Immature natural killer cell (primary cell): ENCODE data around the gene COX19. TPM values are rescaled to one million over a fixed set of nuclear protein-coding genes. Genes with fewer than 3 reads are reported as not detected.

ENCODE experiments used
- DNase-seq, 3 donors: peaks; one replicate each; pipeline ENCODE4 v3.0.0; 2022; ENCODE audit warnings: mixed read lengths in 1 of 3
- H3K27ac Mint-ChIP-seq, 6 donors: one replicate each; pipeline ENCODE4 v1.8.0; 2020; ENCODE audit warnings: mixed read lengths in 6 of 6, mild to moderate bottlenecking in 5 of 6, inconsistent platforms in 4 of 6, moderate library complexity in 3 of 6
- H3K27me3 Mint-ChIP-seq, 3 donors: one replicate each; pipeline ENCODE4 v1.8.0; 2020 to 2021; ENCODE audit warnings: low read depth in 3 of 3, mild to moderate bottlenecking in 3 of 3, mixed read lengths in 3 of 3, moderate library complexity in 3 of 3, inconsistent platforms in 1 of 3
- H3K36me3 Mint-ChIP-seq, 3 donors: one replicate each; pipeline ENCODE4 v1.8.0; 2020; ENCODE audit warnings: mixed read lengths in 3 of 3, inconsistent platforms in 2 of 3, mild to moderate bottlenecking in 2 of 3
- H3K4me1 Mint-ChIP-seq, 2 donors: one replicate each; pipeline ENCODE4 v1.8.0; 2020; ENCODE audit warnings: inconsistent platforms in 2 of 2, mild to moderate bottlenecking in 2 of 2, mixed read lengths in 2 of 2, moderate library complexity in 1 of 2
- H3K4me3 Mint-ChIP-seq, 5 donors: one replicate each; pipeline ENCODE4 v1.8.0; 2020; ENCODE audit warnings: mild to moderate bottlenecking in 5 of 5, mixed read lengths in 5 of 5, inconsistent platforms in 3 of 5, moderate library complexity in 3 of 5
- H3K9me3 Mint-ChIP-seq, 6 donors: one replicate each; pipeline ENCODE4 v1.8.0; 2020; ENCODE audit warnings: mild to moderate bottlenecking in 6 of 6, mixed read lengths in 6 of 6, inconsistent platforms in 4 of 6, moderate library complexity in 3 of 6
- polyA plus RNA-seq, 3 donors: library from polyadenylated mRNA; unstranded; fragments of 300-500 nt; fragmentation: Illumina TruSeq; gene quantifications; one replicate each; pipeline ENCODE4 v1.2.3, GENCODE V29; 2021

The COX19 gene
- polyA plus RNA-seq, 3 donors from 2014 or later = 12.7 to 24.0 (median 18.1) TPM

- H3K27ac Mint-ChIP-seq = no peak overlapping the region
- peaks cover 0 to 3% (median 0%) of the 10 kb centered on the region in 6 donors for H3K9me3 Mint-ChIP-seq
- H3K27me3 Mint-ChIP-seq = peaks cover 0 to 2% (median 2%) of the 10 kb centered on the region in 3 donors
- no peak overlapping the region for H3K4me3 Mint-ChIP-seq
- H3K36me3 Mint-ChIP-seq = peaks cover 0 to 5% (median 4%) of the 10 kb centered on the region in 3 donors
- DNase-seq = no peak
- peaks cover 8 to 16% of the 10 kb centered on the region in 2 donors for H3K4me1 Mint-ChIP-seq
Observed at GRCh38 chr7:1016577-1017531, 41.5 kb upstream of the COX19 start.

- Mint-ChIP-seq H3K4me1 (peaks cover 17 to 27% of the 10 kb centered on the region in 2 donors), H3K4me3 (no peak overlapping the region), H3K27me3 (peaks cover 11 to 16% (median 15%) of the 10 kb centered on the region in 3 donors), H3K36me3 (peaks cover 0 to 4% (median 0%) of the 10 kb centered on the region in 3 donors), H3K27ac (no peak overlapping the region), H3K9me3 (peaks cover 0 to 7% (median 5%) of the 10 kb centered on the region in 6 donors)
- DNase-seq = no peak
Observed at GRCh38 chr7:1015196-1016121, 40.1 kb upstream of the COX19 start.

- peaks cover 0 to 4% (median 0%) of the 10 kb centered on the region in 3 donors for H3K36me3 Mint-ChIP-seq
- peaks cover 0 to 7% (median 5%) of the 10 kb centered on the region in 6 donors for H3K9me3 Mint-ChIP-seq
- H3K4me3 Mint-ChIP-seq = no peak overlapping the region
- H3K27ac Mint-ChIP-seq = no peak overlapping the region
- H3K4me1 Mint-ChIP-seq = peaks cover 17 to 27% of the 10 kb centered on the region in 2 donors
- H3K27me3 Mint-ChIP-seq = peaks cover 11 to 17% (median 15%) of the 10 kb centered on the region in 3 donors
- DNase-seq = no peak
Observed at GRCh38 chr7:1014681-1015080, 39.3 kb upstream of the COX19 start.

GRCh38 chr7:1013581-1013980 lies 38.2 kb upstream of the COX19 start:
- H3K4me1 Mint-ChIP-seq = peaks cover 17 to 30% of the 10 kb centered on the region in 2 donors
- H3K9me3 Mint-ChIP-seq = peaks cover 0 to 7% (median 5%) of the 10 kb centered on the region in 6 donors
- peak overlapping the region in 1 of 6 donors; percentile 30 for H3K27ac Mint-ChIP-seq
- no peak overlapping the region for H3K4me3 Mint-ChIP-seq
- H3K27me3 Mint-ChIP-seq = peaks cover 12 to 19% (median 17%) of the 10 kb centered on the region in 3 donors
- no peak for DNase-seq
- H3K36me3 Mint-ChIP-seq = peaks cover 0 to 4% (median 3%) of the 10 kb centered on the region in 3 donors

- Mint-ChIP-seq H3K4me3 (no peak overlapping the region), H3K4me1 (peaks cover 17 to 27% of the 10 kb centered on the region in 2 donors), H3K27me3 (peaks cover 12 to 19% (median 17%) of the 10 kb centered on the region in 3 donors), H3K9me3 (peaks cover 0 to 7% (median 5%) of the 10 kb centered on the region in 6 donors), H3K27ac (no peak overlapping the region), H3K36me3 (peaks cover 0 to 4% (median 3%) of the 10 kb centered on the region in 3 donors)
- DNase-seq = no peak
Observed at GRCh38 chr7:1012716-1013095, 37.4 kb upstream of the COX19 start.

- Mint-ChIP-seq H3K27me3 (peaks cover 12 to 19% (median 17%) of the 10 kb centered on the region in 3 donors), H3K27ac (peak overlapping the region in 4 of 6 donors; percentile 40 to 95 (median 84)), H3K9me3 (peaks cover 0 to 7% (median 5%) of the 10 kb centered on the region in 6 donors), H3K36me3 (peaks cover 0 to 4% (median 3%) of the 10 kb centered on the region in 3 donors), H3K4me1 (peaks cover 17 to 27% of the 10 kb centered on the region in 2 donors), H3K4me3 (peak overlapping the region in 1 of 5 donors; percentile 65)
- no peak for DNase-seq
Observed at GRCh38 chr7:1012004-1012715, 36.8 kb upstream of the COX19 start.

GRCh38 chr7:1011297-1012003 lies 36.1 kb upstream of the COX19 start:
- Mint-ChIP-seq H3K4me1 (peaks cover 17 to 29% of the 10 kb centered on the region in 2 donors), H3K36me3 (peaks cover 0 to 4% (median 3%) of the 10 kb centered on the region in 3 donors), H3K9me3 (peaks cover 0 to 7% (median 5%) of the 10 kb centered on the region in 6 donors), H3K4me3 (peak overlapping the region; percentile 58 to 70 (median 65)), H3K27ac (peak overlapping the region; percentile 75 to 97 (median 92)), H3K27me3 (peaks cover 12 to 19% (median 17%) of the 10 kb centered on the region in 3 donors)
- DNase-seq = peak; percentile 77 to 85 (median 78)

- H3K36me3 Mint-ChIP-seq = peaks cover 0 to 6% (median 4%) of the 10 kb centered on the region in 3 donors
- no peak overlapping the region for H3K27ac Mint-ChIP-seq
- H3K4me3 Mint-ChIP-seq = no peak overlapping the region
- H3K4me1 Mint-ChIP-seq = peaks cover 17 to 31% of the 10 kb centered on the region in 2 donors
- peaks cover 0 to 7% (median 5%) of the 10 kb centered on the region in 6 donors for H3K9me3 Mint-ChIP-seq
- peaks cover 12 to 21% (median 19%) of the 10 kb centered on the region in 3 donors for H3K27me3 Mint-ChIP-seq
- DNase-seq = no peak
Observed at GRCh38 chr7:1010226-1010625, 34.9 kb upstream of the COX19 start.

GRCh38 chr7:1009747-1010146 lies 34.4 kb upstream of the COX19 start:
- H3K36me3 Mint-ChIP-seq = peaks cover 0 to 6% (median 4%) of the 10 kb centered on the region in 3 donors
- H3K4me3 Mint-ChIP-seq = no peak overlapping the region
- H3K4me1 Mint-ChIP-seq = peaks cover 17 to 31% of the 10 kb centered on the region in 2 donors
- peak overlapping the region in 1 of 6 donors; percentile 17 for H3K27ac Mint-ChIP-seq
- peaks cover 12 to 24% (median 19%) of the 10 kb centered on the region in 3 donors for H3K27me3 Mint-ChIP-seq
- H3K9me3 Mint-ChIP-seq = peaks cover 0 to 7% (median 5%) of the 10 kb centered on the region in 6 donors
- DNase-seq = no peak

- peaks cover 16 to 24% (median 22%) of the 10 kb centered on the region in 3 donors for H3K27me3 Mint-ChIP-seq
- peak overlapping the region in 1 of 6 donors; percentile 78 for H3K27ac Mint-ChIP-seq
- DNase-seq = no peak
- H3K4me3 Mint-ChIP-seq = no peak overlapping the region
- H3K9me3 Mint-ChIP-seq = peaks cover 0 to 7% (median 5%) of the 10 kb centered on the region in 6 donors
- H3K4me1 Mint-ChIP-seq = peaks cover 13 to 28% of the 10 kb centered on the region in 2 donors
- H3K36me3 Mint-ChIP-seq = peaks cover 0 to 6% (median 4%) of the 10 kb centered on the region in 3 donors
Observed at GRCh38 chr7:1008733-1009363, 33.5 kb upstream of the COX19 start.

- no peak overlapping the region for H3K4me3 Mint-ChIP-seq
- H3K9me3 Mint-ChIP-seq = peaks cover 0 to 7% (median 5%) of the 10 kb centered on the region in 6 donors
- DNase-seq = no peak
- peaks cover 9 to 22% of the 10 kb centered on the region in 2 donors for H3K4me1 Mint-ChIP-seq
- H3K36me3 Mint-ChIP-seq = peaks cover 0 to 6% (median 4%) of the 10 kb centered on the region in 3 donors
- H3K27ac Mint-ChIP-seq = no peak overlapping the region
- peaks cover 16 to 22% (median 21%) of the 10 kb centered on the region in 3 donors for H3K27me3 Mint-ChIP-seq
Observed at GRCh38 chr7:1007901-1008300, 32.6 kb upstream of the COX19 start.

- Mint-ChIP-seq H3K9me3 (no peaks in the 10 kb centered on the region), H3K4me3 (no peak overlapping the region), H3K36me3 (peaks cover 0 to 6% (median 0%) of the 10 kb centered on the region in 3 donors), H3K4me1 (peaks cover 0 to 14% of the 10 kb centered on the region in 2 donors), H3K27ac (no peak overlapping the region), H3K27me3 (peaks cover 21 to 27% (median 21%) of the 10 kb centered on the region in 3 donors)
- no peak for DNase-seq
Observed at GRCh38 chr7:1005303-1005702, 30.0 kb upstream of the COX19 start.
